Measurements from ENCODE around the gene DGCR6. TPM values are rescaled to one million over a fixed set of nuclear protein-coding genes. Genes with fewer than 3 reads are reported as not detected.
"Not testable (repeated sequence)": the region's sequence is repeated elsewhere in the genome, so short reads cannot be mapped to it uniquely, and the experiment has no call there.

Gene DGCR6
- polyA plus RNA-seq (ENCODE audit: insufficient read length in 3 of 3): 10 to 100 TPM in 2 of 3 donors, 1 to 10 TPM in 1; 8.6 to 14.0 (median 10.1) TPM
- long read RNA-seq, donor 1, partial matches to known transcripts: 0 of 2 reads
- long read RNA-seq, donor 1, other reads (novel, unspliced or antisense): 0 of 2 reads
- long read RNA-seq, donor 2, partial matches to known transcripts: 5 of 10 reads
- long read RNA-seq, donor 2, other reads (novel, unspliced or antisense): 0 of 10 reads
- long read RNA-seq, donor 3, transcript DGCR6-201 (5 exons, 1,214 nt): major isoform, 7 of 12 reads
- long read RNA-seq, donor 3, transcript DGCR6-208 (2 exons, 1,837 nt): minor isoform, 5 of 12 reads
- long read RNA-seq, donor 3, partial matches to known transcripts: 0 of 12 reads
- long read RNA-seq, donor 3, other reads (novel, unspliced or antisense): 0 of 12 reads
- long read RNA-seq, donor 4, transcript DGCR6-201 (5 exons, 1,214 nt): major isoform, 11 of 18 reads
- long read RNA-seq, donor 4, partial matches to known transcripts: 6 of 18 reads
- long read RNA-seq, donor 4, other reads (novel, unspliced or antisense): 0 of 18 reads
- long read RNA-seq, donor 5, transcript DGCR6-201 (5 exons, 1,214 nt): major isoform, 15 of 19 reads
- long read RNA-seq, donor 5, partial matches to known transcripts: 0 of 19 reads
- long read RNA-seq, donor 5, other reads (novel, unspliced or antisense): 0 of 19 reads
- long read RNA-seq, donor 6, transcript DGCR6-201 (5 exons, 1,214 nt): major isoform, 8 of 10 reads
- long read RNA-seq, donor 6, partial matches to known transcripts: 0 of 10 reads
- long read RNA-seq, donor 6, other reads (novel, unspliced or antisense): 0 of 10 reads
- long read RNA-seq, donor 7, transcript DGCR6-201 (5 exons, 1,214 nt): major isoform, 12 of 13 reads
- long read RNA-seq, donor 7, partial matches to known transcripts: 0 of 13 reads
- long read RNA-seq, donor 7, other reads (novel, unspliced or antisense): 0 of 13 reads
- long read RNA-seq, donor 8, transcript DGCR6-201 (5 exons, 1,214 nt): major isoform, 13 of 16 reads
- long read RNA-seq, donor 8, partial matches to known transcripts: 0 of 16 reads
- long read RNA-seq, donor 8, other reads (novel, unspliced or antisense): 0 of 16 reads
- long read RNA-seq, donor 9, transcript DGCR6-201 (5 exons, 1,214 nt): major isoform, 8 of 11 reads
- long read RNA-seq, donor 9, partial matches to known transcripts: 0 of 11 reads
- long read RNA-seq, donor 9, other reads (novel, unspliced or antisense): 0 of 11 reads
- long read RNA-seq, donor 10, partial matches to known transcripts: 0 of 5 reads
- long read RNA-seq, donor 10, other reads (novel, unspliced or antisense): 0 of 5 reads
- long read RNA-seq, donor 11, transcript DGCR6-201 (5 exons, 1,214 nt): major isoform, 5 of 5 reads
- long read RNA-seq, donor 11, partial matches to known transcripts: 0 of 5 reads
- long read RNA-seq, donor 11, other reads (novel, unspliced or antisense): 0 of 5 reads
- long read RNA-seq, donor 12, transcript DGCR6-201 (5 exons, 1,214 nt): major isoform, 6 of 6 reads
- long read RNA-seq, donor 12, partial matches to known transcripts: 0 of 6 reads
- long read RNA-seq, donor 12, other reads (novel, unspliced or antisense): 0 of 6 reads
- long read RNA-seq, donor 13, transcript DGCR6-208 (2 exons, 1,837 nt): minor isoform, 8 of 25 reads
- long read RNA-seq, donor 13, transcript DGCR6-201 (5 exons, 1,214 nt): major isoform, 17 of 25 reads
- long read RNA-seq, donor 13, partial matches to known transcripts: 0 of 25 reads
- long read RNA-seq, donor 13, other reads (novel, unspliced or antisense): 0 of 25 reads
- long read RNA-seq, donor 14, transcript DGCR6-201 (5 exons, 1,214 nt): major isoform, 8 of 9 reads
- long read RNA-seq, donor 14, partial matches to known transcripts: 0 of 9 reads
- long read RNA-seq, donor 14, other reads (novel, unspliced or antisense): 0 of 9 reads
- long read RNA-seq, donor 15, partial matches to known transcripts: 0 of 4 reads
- long read RNA-seq, donor 15, other reads (novel, unspliced or antisense): 0 of 4 reads
- long read RNA-seq, donor 16, transcript DGCR6-201 (5 exons, 1,214 nt): major isoform, 20 of 27 reads
- long read RNA-seq, donor 16, transcript DGCR6-208 (2 exons, 1,837 nt): minor isoform, 7 of 27 reads
- long read RNA-seq, donor 16, partial matches to known transcripts: 0 of 27 reads
- long read RNA-seq, donor 16, other reads (novel, unspliced or antisense): 0 of 27 reads

DNA sequence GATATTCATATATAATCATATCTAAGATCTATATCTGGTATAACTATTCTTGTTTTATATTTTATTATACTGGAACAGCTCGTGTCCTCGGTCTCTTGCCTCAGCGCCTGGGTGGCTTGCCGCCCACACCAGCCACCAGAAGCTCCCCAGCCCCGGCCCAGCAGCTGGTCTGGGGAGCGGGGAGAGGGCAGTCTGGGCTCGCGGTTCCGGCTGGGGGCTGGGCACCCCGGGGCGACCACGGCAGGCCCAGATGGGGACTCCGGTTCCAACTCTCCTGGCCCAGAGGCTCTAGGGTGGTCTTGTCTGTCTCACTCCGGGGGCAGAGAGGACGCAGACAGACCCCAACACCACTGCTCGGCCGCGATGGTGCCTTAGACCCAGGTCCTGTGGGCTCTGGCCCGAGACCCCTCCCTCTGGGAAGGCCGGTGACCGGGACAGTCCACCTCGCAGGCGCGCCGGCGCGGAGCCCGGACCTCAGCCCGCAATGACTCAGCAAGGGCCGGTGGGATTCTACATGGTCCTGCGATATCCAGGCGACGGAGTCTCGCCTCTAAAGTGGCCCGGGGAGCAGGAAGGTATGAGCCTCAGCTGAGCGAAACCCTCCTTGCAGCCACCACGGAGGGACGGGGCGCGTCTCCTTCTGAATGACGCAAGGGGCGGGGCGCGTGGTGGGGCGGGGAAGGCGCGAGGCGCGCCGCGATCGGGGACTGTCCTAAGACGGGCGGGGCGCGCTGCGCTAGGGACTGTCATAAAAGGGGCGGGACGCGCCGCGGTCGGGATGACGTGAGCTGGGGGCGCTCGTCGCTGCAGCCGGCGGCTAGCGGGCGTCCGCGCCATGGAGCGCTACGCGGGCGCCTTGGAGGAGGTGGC lies at the start of gene DGCR6:
DGCR6 (plus strand) TSS at position 781 of the 870 bp plus-strand sequence; CDS start at position 836, 55 bp downstream.
- no peak for DNase-seq (ENCODE audit: extremely low read depth in 1 of 11, low read depth in 9 of 11, low spot score in 4 of 11)

DNA sequence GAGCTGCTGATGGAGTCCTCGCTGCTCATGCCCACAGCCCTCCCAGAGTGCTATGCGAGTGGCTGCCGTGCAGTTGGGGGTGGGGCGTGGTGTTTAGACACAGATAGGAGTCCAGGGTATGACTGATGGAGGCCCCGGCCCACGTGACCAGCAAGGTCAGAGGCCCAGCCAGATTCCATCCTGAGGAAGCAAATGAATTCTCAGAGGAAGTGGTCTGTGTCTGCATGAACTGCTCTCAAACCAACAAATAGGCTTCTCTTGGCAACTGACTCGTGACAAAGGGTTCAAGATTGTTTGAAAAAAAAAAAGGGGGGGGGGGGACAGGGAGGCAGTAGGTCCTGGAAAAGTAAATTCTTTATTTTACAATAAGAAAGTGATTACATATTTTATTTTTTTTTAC lies 46.8 kb upstream of the DGCR6 start:
- DNase-seq (ENCODE audit: extremely low read depth in 1 of 11, low read depth in 9 of 11, low spot score in 4 of 11): not testable (repeated sequence)

GRCh38 chr22:18881260-18881659 lies 24.9 kb upstream of the DGCR6 start:
- DNase-seq (ENCODE audit: extremely low read depth in 1 of 11, low read depth in 9 of 11, low spot score in 4 of 11): not testable (repeated sequence)

GRCh38 chr22:18884465-18884864 lies 21.7 kb upstream of the DGCR6 start:
- not testable (repeated sequence) for DNase-seq (ENCODE audit: extremely low read depth in 1 of 11, low read depth in 9 of 11, low spot score in 4 of 11)

DNA sequence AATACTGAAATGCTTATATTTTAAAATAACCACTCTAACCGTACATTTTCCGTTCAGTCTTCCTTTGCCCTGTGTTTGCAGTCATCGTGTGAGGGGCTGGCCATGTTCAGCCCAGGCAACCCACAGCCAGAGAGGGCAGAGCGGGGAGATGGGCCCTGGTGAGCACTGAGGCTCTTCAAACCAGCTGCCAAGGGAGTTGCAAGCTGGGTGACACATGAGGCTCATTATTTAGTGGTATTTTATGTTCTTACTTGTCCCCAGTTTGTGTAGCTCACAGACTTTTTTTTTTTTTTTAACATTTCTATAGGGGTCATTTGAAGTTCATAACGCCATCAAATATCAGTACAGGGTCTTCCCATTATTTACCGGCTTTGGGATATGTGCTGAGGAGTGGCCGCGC lies 18.0 kb upstream of the DGCR6 start:
- DNase-seq (ENCODE audit: extremely low read depth in 1 of 11, low read depth in 9 of 11, low spot score in 4 of 11): no peak

DNA sequence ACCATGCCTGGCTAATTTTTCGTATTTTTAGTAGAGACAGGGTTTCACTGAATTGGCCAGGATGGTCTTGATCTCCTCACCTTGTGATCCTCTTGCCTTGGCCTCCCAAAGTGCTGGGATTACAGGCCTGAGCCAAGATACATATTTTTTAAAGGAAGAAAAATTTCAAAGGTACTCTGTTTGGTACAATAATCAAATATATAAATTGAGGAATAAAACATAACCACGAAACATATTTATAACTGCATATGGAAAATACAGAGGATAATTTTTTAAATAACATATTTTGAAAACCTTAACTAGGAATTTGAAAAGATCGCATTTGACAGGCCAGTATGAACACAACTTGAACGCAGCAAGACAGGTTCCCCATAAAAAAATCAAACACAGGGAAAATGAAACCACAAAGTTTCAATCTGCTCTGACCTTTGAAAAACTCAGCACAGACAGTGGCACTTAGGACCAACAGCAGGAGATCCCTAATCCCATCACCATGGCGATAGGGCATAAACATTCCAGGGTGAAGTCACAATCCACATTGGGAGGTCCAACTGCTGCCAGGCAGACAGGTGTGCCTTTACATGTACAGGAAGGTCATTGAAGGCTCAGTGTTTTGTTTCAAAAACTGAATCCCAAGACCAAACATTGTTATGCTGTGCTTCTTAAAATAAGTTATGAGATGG lies 15.5 kb upstream of the DGCR6 start:
- not testable (repeated sequence) for DNase-seq (ENCODE audit: extremely low read depth in 1 of 11, low read depth in 9 of 11, low spot score in 4 of 11)

DNA sequence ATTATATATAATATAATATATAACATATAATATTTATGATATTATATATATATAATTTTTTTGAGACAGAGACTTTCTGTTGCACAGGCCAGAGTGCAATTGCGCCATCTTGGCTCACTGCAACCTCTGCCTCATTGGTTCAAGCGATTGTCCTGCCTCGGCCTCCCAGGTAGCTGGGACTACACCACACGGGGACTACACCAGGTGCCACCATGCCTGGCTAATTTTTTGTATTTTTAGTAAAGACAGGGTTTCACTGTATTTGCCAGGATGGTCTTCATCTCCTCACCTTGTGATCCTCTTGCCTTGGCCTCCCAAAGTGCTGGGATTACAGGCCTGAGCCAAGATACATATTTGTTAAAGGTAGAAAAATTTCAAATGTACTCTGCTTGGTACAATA lies 12.3 kb upstream of the DGCR6 start:
- not testable (repeated sequence) for DNase-seq (ENCODE audit: extremely low read depth in 1 of 11, low read depth in 9 of 11, low spot score in 4 of 11)

DNA sequence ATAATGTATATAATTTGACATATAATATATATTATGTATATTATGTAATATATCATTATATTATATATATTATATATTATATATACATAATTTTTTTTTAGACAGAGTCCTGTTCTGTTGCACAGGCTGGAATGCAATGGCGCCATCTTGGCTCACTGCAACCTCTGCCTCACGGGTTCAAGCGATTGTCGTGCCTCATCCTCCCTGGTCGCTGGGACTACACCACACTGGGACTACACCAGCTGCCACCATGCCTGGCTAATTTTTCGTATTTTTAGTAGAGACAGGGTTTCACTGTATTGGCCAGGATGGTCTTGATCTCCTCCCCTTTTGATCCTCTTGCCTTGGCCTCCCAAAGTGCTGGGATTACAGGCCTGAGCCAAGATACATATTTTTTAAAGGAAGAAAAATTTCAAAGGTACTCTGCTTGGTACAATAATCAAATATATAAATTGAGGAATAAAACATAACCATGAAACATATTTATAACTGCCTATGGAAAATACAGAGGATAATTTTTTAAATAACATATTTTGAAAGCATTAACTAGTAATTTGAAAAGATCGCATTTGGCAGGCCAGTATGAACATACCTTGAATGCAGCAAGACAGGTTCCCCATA lies 10.0 kb upstream of the DGCR6 start:
- not testable (repeated sequence) for DNase-seq (ENCODE audit: extremely low read depth in 1 of 11, low read depth in 9 of 11, low spot score in 4 of 11)

GRCh38 chr22:18906410-18906745 lies 258 bp downstream of the DGCR6 start:
- not testable (repeated sequence) for DNase-seq (ENCODE audit: extremely low read depth in 1 of 11, low read depth in 9 of 11, low spot score in 4 of 11)

DNA sequence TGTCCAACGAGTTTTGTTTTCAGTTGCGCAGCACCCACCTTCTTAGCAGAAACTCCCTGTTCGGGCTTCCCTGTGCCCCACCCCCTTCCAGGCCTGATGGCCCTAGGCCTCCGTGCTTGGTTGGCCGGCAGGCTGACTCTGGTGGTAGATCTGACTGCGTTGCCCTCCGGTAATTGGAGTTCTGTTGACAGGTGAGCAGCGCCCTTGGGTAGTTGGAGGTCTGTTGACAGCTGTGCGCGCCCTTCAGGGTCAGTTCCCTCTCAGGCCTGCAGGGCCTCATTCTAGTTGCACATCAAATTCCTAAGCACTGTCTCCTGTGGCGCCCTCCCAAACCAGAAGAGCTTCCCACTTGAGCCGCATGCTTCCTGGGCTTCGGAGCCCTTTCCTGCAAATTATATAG lies 776 bp downstream of the DGCR6 start:
- no peak for DNase-seq (ENCODE audit: extremely low read depth in 1 of 11, low read depth in 9 of 11, low spot score in 4 of 11)

- no peak for DNase-seq (ENCODE audit: extremely low read depth in 1 of 11, low read depth in 9 of 11, low spot score in 4 of 11)
Measured at GRCh38 chr22:18909556-18909955, 3.4 kb downstream of the DGCR6 start.

DNA sequence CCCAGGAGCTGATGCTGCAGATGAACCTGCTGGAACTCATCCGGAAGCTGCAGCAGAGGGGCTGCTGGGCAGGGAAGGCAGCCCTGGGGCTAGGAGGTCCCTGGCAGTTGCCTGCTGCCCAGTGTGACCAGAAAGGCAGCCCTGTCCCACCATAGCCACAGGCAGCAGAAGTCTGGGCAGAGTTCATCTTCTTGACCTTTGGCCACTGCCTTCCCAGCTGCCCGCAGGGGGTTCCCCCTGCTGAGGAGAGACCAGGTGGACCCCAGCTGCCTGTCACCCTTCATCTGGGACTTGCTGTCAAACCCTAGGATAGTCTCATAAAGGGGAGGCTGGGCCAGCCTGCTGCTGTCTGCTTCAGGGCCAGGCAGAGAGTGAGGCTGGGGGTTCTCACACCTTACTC lies 5.4 kb downstream of the DGCR6 start:
- not testable (repeated sequence) for DNase-seq (ENCODE audit: extremely low read depth in 1 of 11, low read depth in 9 of 11, low spot score in 4 of 11)

DNA sequence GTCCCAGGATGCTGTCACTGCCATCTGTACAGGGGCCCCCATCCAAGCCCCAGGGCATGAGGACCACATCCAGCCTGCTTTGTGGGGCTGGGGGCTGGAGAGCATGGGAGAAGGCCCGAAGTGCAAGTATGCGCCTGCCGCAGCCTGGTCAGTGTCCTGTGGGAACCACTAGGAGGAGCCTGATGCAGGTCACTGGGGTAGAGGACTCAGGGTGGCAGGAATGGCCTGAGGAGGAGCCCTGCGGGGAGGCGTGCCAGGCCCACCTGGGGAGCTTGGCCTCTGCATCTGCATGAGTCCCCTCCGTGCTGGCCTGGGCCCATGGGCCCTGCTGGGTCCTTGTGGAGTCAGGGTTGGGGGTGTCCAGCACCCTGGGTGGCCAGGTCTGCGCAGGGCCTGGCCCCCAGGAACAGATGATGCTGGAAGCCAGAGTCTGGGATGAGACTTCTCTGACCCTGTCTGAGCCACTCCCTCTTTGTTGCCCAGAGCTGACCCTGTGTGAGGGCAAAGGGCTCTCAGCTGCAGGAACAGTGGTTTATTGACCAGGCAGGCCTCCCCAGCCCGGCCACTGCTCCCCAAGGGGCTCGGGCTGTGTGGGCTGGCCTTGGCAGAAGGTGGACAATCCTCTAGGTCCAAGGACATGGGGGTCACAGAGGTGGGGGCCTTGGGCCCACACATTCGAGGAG lies 6.3 kb downstream of the DGCR6 start:
- DNase-seq (ENCODE audit: extremely low read depth in 1 of 11, low read depth in 9 of 11, low spot score in 4 of 11): not testable (repeated sequence)

DNA sequence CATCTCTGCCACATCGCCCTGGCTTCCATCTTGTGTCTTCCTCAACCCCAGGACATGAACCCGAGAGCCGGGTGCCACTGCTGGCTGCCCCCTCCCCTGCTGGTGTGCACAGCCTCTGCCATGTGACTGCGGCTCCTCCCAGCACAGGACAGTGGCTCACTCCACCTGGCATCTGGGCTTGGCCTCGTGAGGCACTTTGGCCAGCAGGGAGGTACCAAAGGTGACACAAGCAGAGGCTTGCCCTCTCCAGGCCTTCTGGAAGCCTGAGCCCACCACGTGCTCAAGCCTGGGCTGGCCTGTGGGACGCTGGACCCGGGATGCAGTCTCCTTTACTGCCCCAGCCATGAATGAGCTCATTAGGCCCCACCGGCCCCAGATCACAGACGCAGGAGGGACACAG lies 8.4 kb downstream of the DGCR6 start:
- DNase-seq (ENCODE audit: extremely low read depth in 1 of 11, low read depth in 9 of 11, low spot score in 4 of 11): not testable (repeated sequence)

GRCh38 chr22:18915550-18915949 lies 9.4 kb downstream of the DGCR6 start:
- not testable (repeated sequence) for DNase-seq (ENCODE audit: extremely low read depth in 1 of 11, low read depth in 9 of 11, low spot score in 4 of 11)
